HG02763 (cell line): ENCODE measurements around the gene SERPINB10.

Experiments
- ATAC-seq: cut with Tn5 transposase; IDR thresholded peaks from one replicate; pipeline ENCODE4 v1.9.1; 2021; ENCODE audit warnings: mild to moderate bottlenecking, moderate library complexity; ENCODE audit not compliant: unreplicated experiment

The SERPINB10 gene

DNA sequence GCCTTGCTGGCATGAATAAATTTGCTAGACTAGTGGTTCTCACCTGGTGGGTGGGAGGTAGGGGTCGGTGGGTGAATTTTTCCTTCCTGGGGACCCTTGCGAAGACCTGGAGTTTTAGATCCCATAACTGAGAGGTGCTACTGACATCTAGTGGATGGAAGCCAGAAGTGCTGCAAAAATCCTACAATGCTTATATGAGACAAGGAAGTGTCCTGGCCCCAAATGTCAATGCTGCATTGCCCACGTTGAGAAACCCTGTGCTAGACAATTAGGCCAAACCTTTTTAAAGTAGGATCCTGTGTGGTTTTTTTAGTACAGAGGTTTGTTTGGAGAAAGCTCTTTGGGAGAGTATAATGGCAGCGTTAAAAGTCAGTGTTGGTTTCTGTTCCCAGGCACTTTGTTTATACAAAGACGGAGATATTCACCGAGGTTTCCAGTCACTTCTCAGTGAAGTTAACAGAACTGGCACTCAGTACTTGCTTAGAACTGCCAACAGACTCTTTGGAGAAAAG is 71.7 kb downstream of the SERPINB10 start:
- peak; percentile 67 for ATAC-seq

GRCh38 chr18:63980027-63980426 is 72.3 kb downstream of the SERPINB10 start:
- no peak for ATAC-seq

DNA sequence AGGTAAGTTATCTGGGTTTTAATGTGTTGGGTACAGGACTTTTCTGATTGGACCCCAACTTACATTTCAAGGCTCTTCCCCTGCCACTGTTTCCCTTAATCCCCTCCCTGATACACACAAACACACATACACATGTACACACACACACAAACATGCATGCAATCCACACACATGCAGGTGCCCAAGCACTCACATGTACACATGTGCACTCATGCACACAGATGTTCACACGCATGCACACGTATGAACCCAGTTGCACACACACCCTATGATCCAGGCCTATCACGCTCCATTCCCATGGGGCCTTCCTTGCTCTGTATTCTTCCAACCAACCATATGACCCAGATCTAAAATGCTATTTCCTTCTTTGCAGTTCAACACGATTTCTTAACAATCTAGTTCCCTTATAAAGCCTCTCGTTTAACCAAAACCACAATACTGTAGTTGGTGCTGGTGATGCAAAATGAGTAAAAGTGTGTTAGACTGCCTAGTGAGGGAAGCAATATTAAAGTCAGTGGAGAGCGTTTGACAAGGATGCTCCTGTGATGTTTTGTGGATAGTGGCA is 73.2 kb downstream of the SERPINB10 start:
- no peak for ATAC-seq

DNA sequence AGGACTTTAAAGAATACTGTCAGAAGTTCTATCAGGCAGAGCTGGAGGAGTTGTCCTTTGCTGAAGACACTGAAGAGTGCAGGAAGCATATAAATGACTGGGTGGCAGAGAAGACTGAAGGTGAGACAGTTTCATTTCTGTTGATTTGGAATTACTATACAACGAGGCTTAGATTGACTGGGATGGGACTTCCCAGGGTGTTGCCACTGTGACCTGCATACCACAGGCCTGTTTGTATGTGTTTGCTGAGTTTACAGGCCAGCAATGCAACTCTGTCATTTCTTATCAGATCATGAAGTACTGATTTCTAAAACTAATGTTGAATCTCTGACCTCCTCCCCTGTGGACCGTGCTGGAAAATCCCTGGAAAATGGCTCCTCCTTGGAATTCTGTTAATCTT is 74.0 kb downstream of the SERPINB10 start:
- no peak for ATAC-seq

DNA sequence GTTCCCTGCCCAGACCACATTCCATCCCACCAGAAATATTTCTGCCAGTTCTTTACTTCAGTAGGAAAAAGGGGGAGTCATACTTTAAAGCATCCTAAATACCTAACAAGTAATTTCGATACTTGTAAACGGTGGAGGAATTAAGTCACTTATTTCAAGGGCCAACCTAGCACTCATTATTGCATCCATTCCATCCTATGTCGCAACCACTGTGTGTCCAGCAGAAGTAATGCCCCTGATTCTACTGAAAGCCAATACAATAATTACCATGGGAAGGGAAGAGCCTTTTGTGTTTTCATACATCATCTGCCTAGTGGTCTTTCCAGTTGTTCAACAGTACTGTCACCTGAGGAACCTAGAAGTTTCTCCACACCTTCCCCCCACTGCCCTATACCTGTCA is 74.6 kb downstream of the SERPINB10 start:
- ATAC-seq = no peak
